Glutamatergic neuron (in vitro differentiated cells): ENCODE measurements around the gene COL20A1. TPM values are rescaled to one million over a fixed set of nuclear protein-coding genes. Genes with fewer than 3 reads are reported as not detected.

ENCODE experiments used
- DNase-seq: peaks from one replicate; pipeline ENCODE4 v3.0.0; 2022
- H3K27ac Mint-ChIP-seq: one replicate; pipeline ENCODE4 v1.8.0; 2020; ENCODE audit warnings: mild to moderate bottlenecking, mixed read lengths, inconsistent platforms; ENCODE audit not compliant: unreplicated experiment
- H3K27me3 Mint-ChIP-seq: one replicate; pipeline ENCODE4 v1.8.0; 2020; ENCODE audit warnings: mild to moderate bottlenecking, moderate library complexity, mixed read lengths, inconsistent platforms; ENCODE audit not compliant: unreplicated experiment
- H3K36me3 Mint-ChIP-seq: one replicate; pipeline ENCODE4 v1.8.0; 2020; ENCODE audit warnings: mild to moderate bottlenecking, mixed read lengths, inconsistent platforms; ENCODE audit not compliant: unreplicated experiment
- H3K4me1 Mint-ChIP-seq: one replicate; pipeline ENCODE4 v1.8.0; 2020; ENCODE audit warnings: mild to moderate bottlenecking, low read depth, mixed read lengths, inconsistent platforms; ENCODE audit not compliant: unreplicated experiment
- H3K4me3 Mint-ChIP-seq: one replicate; pipeline ENCODE4 v1.8.0; 2020; ENCODE audit warnings: mild to moderate bottlenecking, mixed read lengths, inconsistent platforms; ENCODE audit not compliant: unreplicated experiment
- H3K9me3 Mint-ChIP-seq: one replicate; pipeline ENCODE4 v1.8.0; 2020; ENCODE audit warnings: mild to moderate bottlenecking, moderate library complexity, mixed read lengths, inconsistent platforms; ENCODE audit not compliant: unreplicated experiment
- CTCF ChIP-seq: fragments of 200-600 bp; sonication (generic); IDR thresholded peaks from one replicate; pipeline ENCODE4 v1.5.0; 2021; ENCODE audit not compliant: partially characterized antibody, unreplicated experiment
- total RNA-seq: library from RNA; stranded (reverse); fragmentation: NEBNext Ultra II Directional; extraction: Animal tissue kit (Norgen Biotek cat#: 25700); gene quantifications from one replicate; pipeline ENCODE4 v1.2.1, GENCODE V29; 2021; ENCODE audit not compliant: unreplicated experiment

Gene COL20A1
- total RNA-seq, 1 donor from 2014 or later: 2.1 TPM

GRCh38 chr20:63356931-63357879 lies 64.2 kb downstream of the COL20A1 start:
- H3K36me3 Mint-ChIP-seq: no peaks in the 10 kb centered on the region
- H3K9me3 Mint-ChIP-seq: peaks cover 2% of the 10 kb centered on the region
- no peak overlapping the region for H3K27ac Mint-ChIP-seq
- TF ChIP-seq CTCF: no peak
- no peak overlapping the region for H3K4me3 Mint-ChIP-seq
- peaks cover 11% of the 10 kb centered on the region for H3K4me1 Mint-ChIP-seq
- peaks cover 4% of the 10 kb centered on the region for H3K27me3 Mint-ChIP-seq
- peak; percentile 8 for DNase-seq

- no peak for TF ChIP-seq CTCF
- H3K27me3 Mint-ChIP-seq: peaks cover 9% of the 10 kb centered on the region
- H3K4me3 Mint-ChIP-seq: no peak overlapping the region
These were observed 65.2 kb downstream of the COL20A1 start for GRCh38 chr20:63357921-63358905.

GRCh38 chr20:63359164-63359934 lies 66.4 kb downstream of the COL20A1 start:
- Mint-ChIP-seq H3K9me3 (peaks cover 7% of the 10 kb centered on the region), H3K36me3 (no peaks in the 10 kb centered on the region), H3K27me3 (peaks cover 10% of the 10 kb centered on the region), H3K4me1 (peaks cover 21% of the 10 kb centered on the region), H3K27ac (peak overlapping the region; percentile 62), H3K4me3 (peak overlapping the region; percentile 83)
- TF ChIP-seq CTCF: no peak
- no peak for DNase-seq

More at GRCh38 chr20:63357921-63358905, 65.2 kb downstream of the COL20A1 start:
- H3K27ac Mint-ChIP-seq: no peak overlapping the region
- peak; percentile 12 for DNase-seq
- H3K36me3 Mint-ChIP-seq: no peaks in the 10 kb centered on the region
- H3K9me3 Mint-ChIP-seq: peaks cover 6% of the 10 kb centered on the region
- H3K4me1 Mint-ChIP-seq: peaks cover 17% of the 10 kb centered on the region

- H3K4me1 Mint-ChIP-seq: peaks cover 18% of the 10 kb centered on the region
- peaks cover 10% of the 10 kb centered on the region for H3K27me3 Mint-ChIP-seq
- peak overlapping the region; percentile 83 for H3K4me3 Mint-ChIP-seq
- TF ChIP-seq CTCF: no peak
- DNase-seq: peak; percentile 62
- peak overlapping the region; percentile 62 for H3K27ac Mint-ChIP-seq
- no peaks in the 10 kb centered on the region for H3K36me3 Mint-ChIP-seq
- peaks cover 8% of the 10 kb centered on the region for H3K9me3 Mint-ChIP-seq
These were observed 67.2 kb downstream of the COL20A1 start for GRCh38 chr20:63359937-63360849.
